HFF-Myc (cell line): Measurements from ENCODE around the gene GATAD2B.

ENCODE experiments used
- DNase-seq: peaks from one replicate; pipeline ENCODE4 v3.0.0-alpha.2; 2011; ENCODE audit warnings: low read depth; ENCODE audit errors: extremely low read depth
- H3K4me3 ChIP-seq: replicated peaks from 2 replicates; pipeline ENCODE4 v1.5.1; 2011; ENCODE audit warnings: low read depth, mild to moderate bottlenecking, control low read depth, low read length
- CTCF ChIP-seq: IDR thresholded peaks from 2 replicates; pipeline ENCODE4 v1.5.1; 2012; ENCODE audit warnings: mild to moderate bottlenecking, low read depth, low read length, control low read depth; ENCODE audit errors: missing control alignments

Gene GATAD2B

GRCh38 chr1:153886127-153886526 lies 36.6 kb downstream of the GATAD2B start:
- TF ChIP-seq CTCF, result no peak
- no peak overlapping the region for H3K4me3 ChIP-seq
- no peak for DNase-seq

- no peak for DNase-seq
- no peak overlapping the region for H3K4me3 ChIP-seq
- no peak for TF ChIP-seq CTCF
Measured at GRCh38 chr1:153883223-153883622, 39.5 kb downstream of the GATAD2B start.

- TF ChIP-seq CTCF, result no peak
- H3K4me3 ChIP-seq, result no peak overlapping the region
- DNase-seq, result no peak
Measured at GRCh38 chr1:153882296-153882912, 40.4 kb downstream of the GATAD2B start.

DNA sequence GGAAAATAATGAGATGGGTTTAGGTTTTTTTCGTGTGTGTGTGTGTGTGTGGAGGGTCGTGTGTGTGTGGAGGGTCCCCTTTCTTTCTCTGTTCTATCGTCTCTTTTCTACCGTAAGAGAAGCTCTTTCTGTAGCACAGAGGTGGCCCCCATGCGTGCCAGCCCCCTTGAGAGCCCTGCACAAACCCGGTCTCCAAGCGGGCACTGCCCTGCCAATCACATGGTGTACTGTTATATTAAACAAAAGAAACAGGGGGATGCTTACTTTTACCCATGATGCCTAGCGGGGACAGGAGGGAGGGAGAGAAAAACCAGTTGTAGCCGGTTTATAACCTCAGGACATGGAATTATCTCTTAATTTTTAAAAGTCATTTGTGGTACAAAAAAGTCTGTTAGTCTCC lies 41.0 kb downstream of the GATAD2B start:
- peak; percentile 29 for DNase-seq
- peak overlapping the region; percentile 12 for H3K4me3 ChIP-seq
- no peak for TF ChIP-seq CTCF

DNA sequence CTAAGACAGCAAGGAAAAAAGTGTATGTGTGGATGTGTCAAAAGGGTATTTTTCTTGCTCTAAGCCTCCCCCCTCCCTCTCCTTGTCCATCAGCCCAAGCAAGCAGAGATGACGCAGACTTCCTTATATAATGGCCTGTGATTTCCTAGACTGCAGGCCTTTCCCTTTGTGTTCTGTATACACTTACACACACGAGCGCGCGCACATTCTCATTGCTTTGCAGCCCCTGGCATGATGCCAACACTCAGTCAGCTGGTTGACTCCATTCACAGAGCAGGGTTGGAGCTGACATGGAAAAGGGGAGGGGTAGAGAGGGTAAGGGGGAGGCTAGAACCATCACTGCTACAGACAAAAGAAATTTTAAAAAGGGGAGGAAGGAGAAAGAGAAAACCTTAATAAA lies 41.8 kb downstream of the GATAD2B start:
- H3K4me3 ChIP-seq, result 0 out of 2 replicates have a peak overlapping the region, but pooled peaks have one; percentile 12

DNA sequence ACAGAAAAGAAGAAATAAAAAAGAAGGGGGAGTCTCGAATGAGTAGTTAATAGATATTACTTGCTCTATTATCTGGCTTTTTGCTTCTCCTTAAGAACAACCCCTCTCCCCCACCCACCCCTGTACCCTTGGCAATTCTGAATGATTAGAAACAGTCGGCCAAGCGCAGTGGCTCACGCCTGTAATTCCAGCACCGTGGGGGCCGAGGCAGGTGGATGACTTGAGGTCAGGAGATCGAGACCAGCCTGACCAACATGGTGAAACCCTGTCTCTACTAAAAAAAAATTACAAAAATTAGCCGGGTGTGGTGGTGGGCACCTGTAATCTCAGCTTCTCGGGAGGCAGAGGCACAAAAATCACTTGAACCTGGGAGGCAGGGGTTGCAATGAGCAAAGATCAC lies 42.7 kb downstream of the GATAD2B start:
- DNase-seq, result no peak
- TF ChIP-seq CTCF, result no peak

More for the DNA sequence above, 41.8 kb downstream of the GATAD2B start:
- TF ChIP-seq CTCF, result no peak
- DNase-seq, result peak; percentile 67

DNA sequence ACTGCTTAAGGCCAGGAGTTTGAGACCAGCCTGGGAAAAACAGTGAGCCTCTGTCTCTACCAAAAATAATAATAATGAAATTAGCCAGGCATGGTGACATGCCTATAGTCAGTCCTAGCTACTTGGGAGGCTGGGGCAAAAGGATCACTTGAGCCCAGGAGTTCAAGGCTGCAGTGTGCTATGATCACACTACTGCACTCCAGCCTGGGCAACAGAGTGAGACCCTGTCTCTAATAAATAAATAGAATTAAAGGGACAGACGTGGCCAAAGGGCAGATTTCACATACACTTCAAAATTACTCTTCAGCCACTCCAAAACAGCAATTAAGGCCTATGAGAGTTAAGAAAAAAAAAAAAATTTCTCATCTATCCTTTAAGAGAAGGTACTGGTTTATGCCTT lies 45.7 kb downstream of the GATAD2B start:
- no peak overlapping the region for H3K4me3 ChIP-seq
- no peak for TF ChIP-seq CTCF
- no peak for DNase-seq

More for the DNA sequence above, 42.7 kb downstream of the GATAD2B start:
- H3K4me3 ChIP-seq, result no peak overlapping the region
